Measurements from ENCODE around the gene IGSF3. TPM values are rescaled to one million over a fixed set of nuclear protein-coding genes. Genes with fewer than 3 reads are reported as not detected.
"Not testable (repeated sequence)": the region's sequence is repeated elsewhere in the genome, so short reads cannot be mapped to it uniquely, and the experiment has no call there.

Gene IGSF3
- total RNA-seq, 1 donor from 2014 or later = 55.4 TPM

GRCh38 chr1:116595065-116595840 lies 72.3 kb downstream of the IGSF3 start:
- not testable (repeated sequence) for ATAC-seq

DNA sequence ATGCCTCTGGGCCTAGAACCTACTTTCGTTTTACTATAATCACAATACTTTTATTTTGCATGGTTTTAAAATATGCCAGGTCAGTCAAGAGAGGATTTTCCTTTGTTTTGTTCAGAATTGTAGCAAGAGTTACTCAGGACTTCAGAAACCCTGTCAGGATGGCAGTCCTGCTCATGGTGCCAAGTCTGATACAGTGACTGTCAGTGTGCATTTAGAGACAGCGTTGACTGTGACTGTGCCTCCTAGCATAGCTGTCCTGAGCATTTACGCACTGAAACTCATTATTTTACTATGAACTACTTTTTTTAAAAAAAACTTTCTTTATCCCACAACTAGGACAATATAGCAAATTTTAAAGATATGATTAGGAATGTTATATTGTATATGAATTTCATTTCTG lies 73.6 kb downstream of the IGSF3 start:
- ATAC-seq = not testable (repeated sequence)

DNA sequence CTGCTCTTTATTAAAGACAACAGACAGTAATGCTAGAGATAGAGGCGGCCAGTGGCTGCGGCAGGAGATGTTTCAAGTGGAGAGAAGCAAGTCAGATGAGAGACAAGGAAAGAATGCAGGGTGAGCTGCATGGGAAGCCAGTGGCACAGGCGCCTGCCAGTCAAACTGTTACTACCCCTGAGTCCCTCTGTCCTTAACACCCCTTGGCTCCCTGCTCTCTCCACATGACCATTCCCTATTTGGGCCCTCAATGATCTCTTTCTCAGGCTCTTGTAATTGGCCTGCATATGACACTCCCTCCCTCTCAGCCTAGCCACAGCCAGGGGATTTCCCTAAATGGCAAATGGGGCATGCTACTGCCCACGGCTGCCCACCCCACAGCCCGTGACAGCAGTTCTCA lies 74.1 kb downstream of the IGSF3 start:
- ATAC-seq = not testable (repeated sequence)

DNA sequence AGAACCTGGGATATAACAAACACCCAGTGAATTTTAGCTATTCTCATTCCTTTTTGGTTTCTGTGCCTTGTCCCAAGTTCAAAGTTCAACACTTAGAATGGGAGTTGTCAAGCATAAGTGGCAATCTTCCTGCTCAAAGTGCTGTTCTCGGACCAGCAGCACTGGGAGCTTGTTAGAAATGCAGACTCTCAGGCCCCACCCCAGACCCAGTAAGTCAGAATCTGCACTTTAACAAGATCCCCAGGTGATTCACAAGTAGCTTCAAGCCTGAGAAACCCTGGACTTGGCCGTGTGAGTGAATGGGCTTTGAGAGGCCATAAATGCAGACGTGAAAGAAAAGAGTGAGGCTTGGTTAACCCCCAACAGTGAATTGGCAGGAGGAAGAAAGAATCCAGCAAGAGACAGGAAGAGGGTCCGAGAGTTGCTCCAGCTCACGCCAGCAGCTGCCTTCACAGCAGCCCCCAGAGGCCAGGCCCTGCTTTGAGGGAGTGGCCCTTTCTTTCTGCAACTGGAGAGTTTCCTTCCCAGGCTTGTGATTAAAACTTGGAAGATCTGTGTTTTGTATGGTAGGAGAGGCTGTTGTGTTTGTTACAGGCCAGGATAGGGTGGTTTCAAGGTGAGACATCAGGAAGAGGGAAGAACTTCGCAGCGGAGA lies 75.5 kb downstream of the IGSF3 start:
- ATAC-seq = not testable (repeated sequence)

DNA sequence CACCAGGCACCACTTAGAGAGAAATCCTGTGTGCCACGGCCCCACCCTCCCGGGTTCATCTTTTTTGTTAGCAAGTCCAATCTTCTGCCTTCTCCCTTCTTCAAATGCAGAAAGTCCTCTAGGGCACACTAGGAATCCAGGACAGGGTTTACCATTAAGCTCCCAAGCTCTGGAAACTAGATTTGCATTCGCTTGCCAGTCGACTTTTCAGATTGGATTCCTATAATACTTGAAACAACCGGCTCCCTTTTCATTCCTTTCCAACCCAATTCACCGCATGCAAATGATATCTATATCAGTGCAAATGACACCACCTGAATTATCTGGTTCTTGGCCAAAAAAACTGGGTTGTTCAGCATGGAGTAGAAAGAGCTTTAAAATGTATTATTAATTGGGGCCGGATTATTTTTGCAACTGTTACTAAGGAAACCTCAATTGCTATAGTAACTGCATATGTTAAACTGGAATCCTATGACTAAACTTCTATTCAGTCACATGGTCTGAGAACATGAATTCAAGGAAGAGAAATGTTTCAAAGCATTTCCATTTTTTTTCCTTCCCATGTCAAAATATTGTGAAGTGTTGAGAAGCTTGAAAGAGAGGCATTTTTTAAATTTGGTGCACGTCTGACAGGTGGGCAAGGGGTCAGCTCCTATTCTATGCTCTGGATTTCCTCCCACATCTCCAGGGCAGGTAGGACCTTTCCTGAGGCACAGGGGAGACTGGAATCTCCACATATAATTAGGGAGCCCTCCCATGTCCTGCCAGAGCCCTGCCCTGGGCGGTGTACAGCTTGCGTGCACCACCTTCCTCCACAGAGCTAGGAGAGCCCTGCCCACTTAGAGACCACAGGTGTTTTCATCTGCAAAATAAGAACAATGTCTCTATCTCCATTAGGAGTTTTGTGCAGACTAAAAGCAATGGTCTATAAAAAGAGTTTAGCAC lies 76.3 kb downstream of the IGSF3 start:
- ATAC-seq = peak; percentile 35

DNA sequence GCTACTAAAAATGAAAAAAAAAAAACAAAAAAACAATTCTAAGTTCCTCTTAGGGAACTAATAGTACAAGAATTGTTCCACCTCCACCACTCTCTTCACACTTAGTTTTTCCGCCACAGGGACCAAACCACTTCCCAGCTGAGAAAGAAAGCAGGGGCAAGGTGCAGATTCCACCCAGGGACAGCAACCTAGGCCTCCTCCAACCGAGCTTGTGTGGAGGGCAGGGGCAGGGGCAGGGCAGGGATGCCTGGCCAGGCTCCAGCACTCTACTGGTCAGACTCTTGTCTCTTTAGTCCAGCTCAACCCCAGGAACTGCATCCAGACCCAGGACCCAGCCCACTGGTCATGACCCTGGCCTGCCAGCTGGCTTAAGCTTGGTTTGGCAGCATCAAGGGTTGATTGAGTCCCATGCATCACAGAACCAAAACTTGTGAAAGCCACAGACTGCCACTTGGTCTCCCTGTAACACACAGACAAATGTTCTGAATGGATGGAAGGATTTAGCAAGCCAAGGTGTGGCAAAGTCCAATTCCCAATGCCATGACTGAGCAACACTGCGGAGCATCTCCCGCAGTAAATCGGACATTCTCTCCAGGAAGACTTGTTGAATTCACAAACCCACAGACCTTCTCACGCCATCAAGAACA lies 77.1 kb downstream of the IGSF3 start:
- peak; percentile 18 for ATAC-seq

- peak; percentile 69 for ATAC-seq
Measured at GRCh38 chr1:116589101-116589735, 78.3 kb downstream of the IGSF3 start.

DNA sequence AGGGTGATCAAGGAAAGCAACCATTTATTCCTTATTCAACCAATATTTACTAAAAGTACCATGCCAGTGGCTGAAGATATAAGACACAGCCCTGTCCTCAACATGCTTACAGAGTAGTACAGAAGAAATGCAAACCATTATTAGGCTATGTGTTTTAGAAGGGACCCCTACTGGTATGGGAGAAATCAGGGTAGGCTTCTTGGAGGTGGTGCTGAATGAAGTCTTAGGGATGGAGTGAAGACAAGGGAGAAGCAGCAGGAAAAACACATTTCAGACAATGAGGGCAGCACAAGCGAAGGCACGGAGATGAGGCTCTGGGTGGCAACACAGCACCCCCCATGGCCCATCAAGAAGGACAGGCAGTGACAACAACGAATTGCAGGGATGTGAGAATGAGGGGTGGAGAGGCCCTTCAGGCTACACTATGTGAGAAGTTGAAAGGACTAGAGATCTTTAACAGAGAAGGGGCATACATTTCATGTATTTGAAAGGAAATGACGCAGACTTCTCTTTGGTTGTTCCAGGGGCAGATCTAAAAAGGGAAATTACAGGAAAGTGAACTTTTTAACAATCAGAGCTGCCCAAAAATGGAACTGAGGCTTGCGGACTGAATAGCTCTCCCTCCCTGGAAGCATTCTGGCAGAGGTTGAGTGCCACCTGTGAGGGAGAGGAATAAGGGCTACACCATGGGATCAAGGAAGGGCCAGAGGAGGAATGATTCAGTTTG lies 79.9 kb downstream of the IGSF3 start:
- no peak for ATAC-seq

- no peak for ATAC-seq
Measured at GRCh38 chr1:116586741-116587143, 80.8 kb downstream of the IGSF3 start.

DNA sequence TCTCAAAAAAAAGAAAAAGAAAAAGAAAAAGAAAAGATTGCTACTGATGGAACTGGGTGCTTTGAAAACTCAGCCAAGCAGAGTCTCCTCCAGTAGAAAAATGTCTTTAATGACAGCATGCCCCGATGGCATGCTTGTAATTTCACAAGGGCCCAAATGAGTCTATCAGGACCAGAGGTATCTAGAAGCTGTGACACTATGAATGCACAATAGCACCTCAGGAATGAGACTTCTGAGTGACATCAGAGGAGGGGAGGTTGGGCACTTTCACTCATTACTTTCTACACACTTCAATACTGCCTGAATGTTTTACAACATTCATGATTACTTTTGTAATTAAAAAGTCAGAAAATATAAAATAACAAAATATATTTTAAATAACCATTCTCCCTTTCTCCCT lies 81.6 kb downstream of the IGSF3 start:
- ATAC-seq = no peak

DNA sequence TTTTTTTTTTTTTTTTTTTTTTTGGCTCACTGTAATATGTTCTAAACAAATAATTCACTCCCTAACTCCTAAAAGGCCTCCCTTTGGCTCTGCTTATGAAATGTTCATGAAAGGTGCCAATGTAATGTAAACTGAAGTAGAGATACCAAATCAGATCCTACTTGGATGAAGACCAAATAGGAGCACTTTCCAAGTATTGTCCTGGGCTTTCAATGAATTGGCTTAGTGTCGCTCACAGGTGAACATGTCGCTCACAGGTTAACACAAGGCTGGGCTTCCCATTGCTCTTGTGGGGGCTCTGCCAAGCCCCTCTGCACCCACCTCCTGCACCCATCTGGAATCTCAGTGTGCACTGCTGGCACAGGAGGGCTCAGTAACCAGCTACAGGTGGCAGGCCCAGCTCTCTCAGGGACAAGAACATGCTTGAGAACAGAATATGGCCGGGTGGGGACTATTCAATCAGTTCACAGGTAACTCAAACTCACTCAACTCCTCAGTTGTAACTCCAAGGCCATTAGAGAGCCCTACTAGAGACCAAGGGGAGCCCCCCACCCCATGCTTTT lies 86.1 kb downstream of the IGSF3 start:
- ATAC-seq = no peak

DNA sequence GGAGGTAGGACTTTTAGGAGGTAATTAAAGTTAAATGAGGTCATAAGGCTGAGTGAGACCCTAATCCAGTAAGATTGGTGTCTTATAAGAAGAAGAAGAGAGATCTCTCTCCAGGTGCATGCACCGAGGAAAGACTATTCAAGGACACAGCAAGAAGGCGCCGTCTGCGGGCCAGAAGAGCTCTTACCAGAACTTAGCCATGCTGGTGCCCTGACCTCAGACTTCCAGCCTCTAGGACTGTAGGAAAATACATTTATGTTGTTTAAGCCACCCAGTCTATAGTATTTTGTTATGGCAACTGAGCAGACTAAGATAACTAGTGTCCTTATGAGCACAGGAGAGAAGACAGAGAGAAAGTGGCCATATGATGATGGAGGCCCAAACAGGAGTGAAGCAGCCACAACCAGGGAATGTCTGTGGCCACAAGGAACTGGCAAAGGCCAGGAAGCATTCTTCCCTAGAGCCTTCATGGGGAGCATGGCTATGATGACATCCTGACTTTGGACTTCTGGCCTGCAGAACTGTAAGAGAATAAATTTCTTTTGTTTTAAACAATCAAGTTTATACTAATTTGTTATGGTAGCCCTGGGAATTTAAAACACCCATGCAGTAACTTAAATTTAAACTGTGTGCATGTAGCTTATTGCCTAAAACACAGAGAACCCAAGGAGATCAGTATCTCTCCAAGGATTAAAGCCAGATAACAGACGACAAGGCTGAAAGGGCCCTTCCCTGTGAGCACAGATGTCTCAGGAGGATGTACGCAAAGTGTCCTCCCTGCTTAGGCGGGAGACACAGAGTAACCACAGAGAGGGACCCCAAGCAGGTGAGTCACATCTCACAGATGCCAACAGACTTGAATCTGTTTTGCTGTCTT lies 86.8 kb downstream of the IGSF3 start:
- ATAC-seq = no peak

GRCh38 chr1:116579259-116579875 lies 88.2 kb downstream of the IGSF3 start:
- ATAC-seq = no peak

- no peak for ATAC-seq
Measured at GRCh38 chr1:116578581-116578980, 89.0 kb downstream of the IGSF3 start.

- ATAC-seq = no peak
Measured at GRCh38 chr1:116577759-116578314, 89.7 kb downstream of the IGSF3 start.

DNA sequence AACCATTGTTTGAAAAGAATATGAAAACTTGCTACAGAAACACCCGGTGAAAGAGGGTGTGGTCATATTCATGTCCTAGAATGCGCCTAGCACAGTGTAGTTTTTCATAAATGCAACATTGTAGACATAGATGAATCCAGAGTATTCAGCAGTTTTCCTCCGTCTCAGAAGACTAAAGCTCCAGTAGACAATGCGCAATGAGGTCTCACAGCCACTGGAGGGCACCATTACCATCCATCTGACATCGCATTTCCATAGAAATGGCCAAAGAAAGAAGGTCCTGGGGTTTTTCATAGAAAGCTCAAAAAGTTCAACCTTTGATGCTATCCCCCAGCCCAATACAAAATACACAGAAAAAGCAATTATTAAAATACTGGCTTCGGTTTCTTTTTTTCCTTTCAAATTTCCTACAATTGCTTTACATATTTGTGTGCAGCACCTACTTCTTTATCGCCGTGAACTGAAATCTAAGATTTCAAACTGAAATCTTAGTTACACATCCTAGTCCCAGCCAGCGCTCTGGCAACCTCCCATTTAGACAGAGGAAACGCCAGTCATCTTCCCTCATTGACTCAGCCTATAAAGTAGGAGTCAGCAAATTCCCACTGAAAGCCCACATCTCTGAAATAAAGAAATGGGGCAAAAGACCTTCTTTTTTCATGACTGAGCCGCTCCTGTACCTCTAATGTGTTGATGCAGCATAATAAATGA lies 92.8 kb downstream of the IGSF3 start:
- no peak for ATAC-seq

DNA sequence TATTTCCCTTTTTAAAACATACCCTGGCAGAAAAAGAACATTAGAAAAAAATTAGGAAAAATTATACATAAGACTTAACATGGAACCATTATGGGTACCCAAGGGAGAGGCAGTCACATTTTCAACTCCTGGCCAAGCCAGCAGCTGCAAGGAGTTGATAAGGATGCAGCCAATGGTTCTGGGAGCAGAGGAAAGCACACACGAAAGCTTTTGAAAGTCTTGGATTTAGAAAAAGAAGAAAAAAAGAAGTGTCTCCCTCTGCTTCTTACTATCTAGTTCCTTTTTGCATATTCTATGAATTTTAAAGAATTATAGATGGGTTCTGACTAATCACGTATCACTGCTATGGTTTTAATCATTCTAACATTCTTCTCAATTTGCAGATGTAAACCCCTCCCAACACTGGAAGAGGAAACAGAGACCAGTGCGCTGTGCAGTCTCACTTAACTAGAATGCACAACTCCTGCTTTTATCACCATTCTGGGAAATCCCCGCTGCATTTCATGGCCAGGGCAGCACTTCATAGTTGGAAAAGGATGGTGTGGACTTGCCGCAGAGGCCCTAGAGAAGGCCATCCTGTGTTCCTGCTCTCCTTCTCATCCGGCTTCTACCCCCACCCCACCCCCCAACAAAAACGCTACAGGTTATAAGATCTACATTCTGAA lies 94.0 kb downstream of the IGSF3 start:
- ATAC-seq = no peak

Measured in esophagus mucosa (tissue), 1 donor.